ENCODE results near the gene KMT2B. TPM values are rescaled to one million over a fixed set of nuclear protein-coding genes. Genes with fewer than 3 reads are reported as not detected.

The KMT2B gene
- total and polyA plus RNA-seq, 9 of the 15 experiments (the other 6 are each of a cell fraction or from before 2014, with no cell fraction given) = 0.63 to 43.9 (median 8.1) TPM

DNA sequence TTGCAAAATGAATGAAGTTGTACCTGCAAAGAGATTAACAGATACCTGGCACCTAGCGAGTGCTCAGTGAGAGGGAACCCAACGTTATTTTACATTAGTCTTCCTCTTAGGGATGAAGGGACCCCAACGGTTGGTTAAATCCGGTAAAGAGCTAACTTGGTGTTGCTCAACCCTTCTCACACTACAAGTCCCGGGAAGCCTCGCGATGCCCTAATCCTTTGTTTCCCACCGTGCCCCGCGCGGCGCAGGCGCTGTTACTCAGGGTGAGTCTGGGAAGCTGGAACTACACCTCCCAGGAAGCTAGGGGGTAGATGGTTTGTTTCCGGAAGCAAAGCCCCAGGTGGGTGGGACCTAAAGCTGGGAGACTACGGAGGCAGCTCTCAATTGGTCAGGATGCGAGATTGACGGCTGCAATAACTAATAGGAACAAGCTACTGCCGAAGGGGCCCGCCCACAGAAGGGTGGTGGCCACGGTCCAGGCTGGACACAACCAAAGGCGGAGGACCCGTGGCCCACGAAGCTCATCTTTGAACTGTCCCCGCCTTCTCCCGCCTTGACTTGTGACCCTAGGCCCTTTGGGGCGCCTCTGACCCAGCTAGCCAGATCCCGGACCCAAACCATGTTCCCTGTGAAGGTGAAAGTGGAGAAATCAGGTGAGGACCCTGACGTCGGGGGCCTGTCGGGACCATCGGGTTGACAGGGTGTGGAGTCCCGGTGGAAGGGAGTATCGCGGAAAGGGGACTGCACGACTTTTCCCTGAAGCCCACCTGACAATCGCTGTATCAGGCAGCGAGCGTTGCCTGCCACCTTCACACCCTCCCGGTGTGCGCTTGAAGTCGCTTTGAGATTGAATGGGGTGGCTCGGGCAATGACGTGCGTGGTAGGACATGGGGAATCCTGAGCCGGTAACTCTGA lies 30.6 kb downstream of the KMT2B start, which contains the start of gene LIN37 (continued):
- peak; percentile 46 for TF ChIP-seq CHD1 (IDR thresholded peaks at IDR 0.05; ENCODE audit: low read length)
- peak; percentile 91 for TF ChIP-seq PBX2 (CRISPR knock-in tag; IDR thresholded peaks at IDR 0.05; ENCODE audit: low read depth)
- peak; percentile 99 for TF ChIP-seq PBX2 (tag; conservative IDR thresholded peaks at IDR 0.05; ENCODE audit: low read depth)
- TF ChIP-seq, protein P1, sequence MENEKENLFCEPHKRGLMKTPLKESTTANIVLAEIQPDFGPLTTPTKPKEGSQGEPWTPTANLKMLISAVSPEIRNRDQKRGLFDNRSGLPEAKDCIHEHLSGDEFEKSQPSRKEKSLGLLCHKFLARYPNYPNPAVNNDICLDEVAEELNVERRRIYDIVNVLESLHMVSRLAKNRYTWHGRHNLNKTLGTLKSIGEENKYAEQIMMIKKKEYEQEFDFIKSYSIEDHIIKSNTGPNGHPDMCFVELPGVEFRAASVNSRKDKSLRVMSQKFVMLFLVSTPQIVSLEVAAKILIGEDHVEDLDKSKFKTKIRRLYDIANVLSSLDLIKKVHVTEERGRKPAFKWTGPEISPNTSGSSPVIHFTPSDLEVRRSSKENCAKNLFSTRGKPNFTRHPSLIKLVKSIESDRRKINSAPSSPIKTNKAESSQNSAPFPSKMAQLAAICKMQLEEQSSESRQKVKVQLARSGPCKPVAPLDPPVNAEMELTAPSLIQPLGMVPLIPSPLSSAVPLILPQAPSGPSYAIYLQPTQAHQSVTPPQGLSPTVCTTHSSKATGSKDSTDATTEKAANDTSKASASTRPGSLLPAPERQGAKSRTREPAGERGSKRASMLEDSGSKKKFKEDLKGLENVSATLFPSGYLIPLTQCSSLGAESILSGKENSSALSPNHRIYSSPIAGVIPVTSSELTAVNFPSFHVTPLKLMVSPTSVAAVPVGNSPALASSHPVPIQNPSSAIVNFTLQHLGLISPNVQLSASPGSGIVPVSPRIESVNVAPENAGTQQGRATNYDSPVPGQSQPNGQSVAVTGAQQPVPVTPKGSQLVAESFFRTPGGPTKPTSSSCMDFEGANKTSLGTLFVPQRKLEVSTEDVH (IDR thresholded peaks at IDR 0.05; ENCODE audit: low read depth, partially characterized antibody) = peak; percentile 31
- peak; percentile 37; the same call in 1 of the 2 replicates for TF ChIP-seq CXXC5 (CRISPR knock-in tag; IDR thresholded peaks at IDR 0.05)
- TF ChIP-seq RBM39 (optimal IDR thresholded peaks at IDR 0.05; ENCODE audit: low read depth, low read length) = no peak
- TF ChIP-seq ZNF146 (CRISPR knock-in tag; IDR thresholded peaks at IDR 0.05; ENCODE audit: unreplicated experiment) = no peak
- peak; percentile 64; the same call in 1 of the 2 replicates for TF ChIP-seq TOE1 (IDR thresholded peaks at IDR 0.05; ENCODE audit: borderline replicate concordance)
- TF ChIP-seq TOE1 (CRISPR knock-in tag; IDR thresholded peaks at IDR 0.05; ENCODE audit: borderline replicate concordance, low read depth) = no peak
- TF ChIP-seq RBFOX2 (IDR thresholded peaks at IDR 0.05; ENCODE audit: low read depth, low read length) = peak; percentile 86
- 0 out of 2 replicates have a peak, but pooled peaks have one; percentile 43 for TF ChIP-seq ZNF12 (CRISPR knock-in tag; IDR thresholded peaks at IDR 0.05)
- TF ChIP-seq SRF (CRISPR knock-in tag; IDR thresholded peaks at IDR 0.05) = peak in 1 of 2 experiments; percentile 44; a peak in 1 of 4 replicates
- TF ChIP-seq ATF1 (CRISPR knock-in tag; IDR thresholded peaks at IDR 0.05) = no peak
- TF ChIP-seq ATF1 (tag; IDR thresholded peaks at IDR 0.05) = peak; percentile 93
- peak; percentile 62 for TF ChIP-seq TBP (optimal IDR thresholded peaks at IDR 0.05; ENCODE audit: low read depth, low read length)
- TF ChIP-seq SAP30 (IDR thresholded peaks at IDR 0.05; ENCODE audit: borderline replicate concordance, insufficient read depth, low read depth, low read length, poor library complexity, severe bottlenecking) = peak; percentile 63
- peak; percentile 19; the same call in 1 of the 2 replicates for TF ChIP-seq ETV5 (CRISPR knock-in tag; IDR thresholded peaks at IDR 0.05; ENCODE audit: low read depth)
- TF ChIP-seq SIX5 (IDR thresholded peaks at IDR 0.05; ENCODE audit: borderline replicate concordance in 1 of 2, insufficient read depth in 1 of 2, low read depth in 1 of 2, low read length in 2 of 2) = peak; percentile 91 to 95

Data from K562 (cell line).